Natural killer cell (primary cell): ENCODE data around the gene BRD4. TPM values are rescaled to one million over a fixed set of nuclear protein-coding genes. Genes with fewer than 3 reads are reported as not detected.

Experiments
- ATAC-seq, 3 donors: fragments of 150-1000 bp in 2 of 3; fragments of 200-7000 bp in 1 of 3; cut with Tn5 transposase; 1 replicate in 1 of 3; 2 replicates in 2 of 3; pipeline ENCODE4 v1.10.0; 2021; ENCODE audit warnings: mild to moderate bottlenecking in 2 of 3, moderate library complexity in 2 of 3
- DNase-seq, 2 donors: peaks; one replicate each; pipeline versions ENCODE4 v3.0.0 to v3.0.0-alpha.2; 2013 to 2021; ENCODE audit warnings: mixed read lengths in 1 of 2
- H3K27ac ChIP-seq: one replicate; pipeline ENCODE4 v1.5.1; 2013; ENCODE audit warnings: mild to moderate bottlenecking, low read length
- H3K27me3 ChIP-seq: one replicate; pipeline ENCODE4 v1.6.1; 2013; ENCODE audit warnings: low read length; ENCODE audit not compliant: control insufficient read depth, insufficient read depth
- H3K36me3 ChIP-seq: one replicate; pipeline ENCODE4 v1.6.1; 2013; ENCODE audit warnings: low read length; ENCODE audit not compliant: control insufficient read depth, insufficient read depth
- H3K4me1 ChIP-seq: one replicate; pipeline ENCODE4 v1.6.1; 2013; ENCODE audit warnings: low read length; ENCODE audit not compliant: control insufficient read depth, insufficient read depth
- H3K4me3 ChIP-seq: one replicate; pipeline ENCODE4 v1.5.1; 2013; ENCODE audit warnings: low read length
- H3K9me3 ChIP-seq: one replicate; pipeline ENCODE4 v1.6.1; 2013; ENCODE audit warnings: low read length; ENCODE audit not compliant: control insufficient read depth, insufficient read depth
- H3K27ac Mint-ChIP-seq, 2 donors: one replicate each; pipeline ENCODE4 v1.8.0; 2022; ENCODE audit warnings: mild to moderate bottlenecking in 2 of 2, mixed read lengths in 2 of 2, moderate library complexity in 1 of 2
- H3K27me3 Mint-ChIP-seq, 2 donors: one replicate each; pipeline ENCODE4 v1.8.0; 2022; ENCODE audit warnings: low read depth in 2 of 2, mixed read lengths in 2 of 2
- H3K36me3 Mint-ChIP-seq: one replicate; pipeline ENCODE4 v1.8.0; 2022; ENCODE audit warnings: mixed read lengths
- H3K4me1 Mint-ChIP-seq, 2 donors: one replicate each; pipeline ENCODE4 v1.8.0; 2022; ENCODE audit warnings: mixed read lengths in 2 of 2
- H3K4me3 Mint-ChIP-seq: one replicate; pipeline ENCODE4 v1.8.0; 2022; ENCODE audit warnings: mild to moderate bottlenecking, moderate library complexity, mixed read lengths
- H3K9me3 Mint-ChIP-seq, 2 donors: one replicate each; pipeline ENCODE4 v1.8.0; 2022; ENCODE audit warnings: mixed read lengths in 2 of 2
- WGBS: methylation state at CpG from one replicate; pipeline ENCODE4 v1.1.7; 2013; ENCODE audit warnings: missing lambda C conversion rate; ENCODE audit not compliant: insufficient coverage; 5-methylcytosine and 5-hydroxymethylcytosine counted together
- intact Hi-C: fragments of 100-400 bp; cut with micrococcal nuclease; formaldehyde crosslinking; loops from one replicate; pipeline ENCODE4 v1.14.2; 2022
- total RNA-seq, 4 donors: library from RNA; stranded (reverse); fragments of 120-200 nt in 1 of 4; gene quantifications; one replicate each; pipeline versions ENCODE4 v1.2.3 to v1.2.4, GENCODE V29; 2013 to 2022
- TF ChIP-seq, protein P1 (sequence below): fragments of 200-600 bp; IDR thresholded peaks from one replicate; pipeline ENCODE4 v1.8.0; 2022; ENCODE audit warnings: antibody characterized with exemption

BRD4 gene
- total RNA-seq, 3 donors from 2014 or later (not counting 1 experiment from before 2014, with no cell fraction given) = 91.9 to 116 (median 98.3) TPM

DNA sequence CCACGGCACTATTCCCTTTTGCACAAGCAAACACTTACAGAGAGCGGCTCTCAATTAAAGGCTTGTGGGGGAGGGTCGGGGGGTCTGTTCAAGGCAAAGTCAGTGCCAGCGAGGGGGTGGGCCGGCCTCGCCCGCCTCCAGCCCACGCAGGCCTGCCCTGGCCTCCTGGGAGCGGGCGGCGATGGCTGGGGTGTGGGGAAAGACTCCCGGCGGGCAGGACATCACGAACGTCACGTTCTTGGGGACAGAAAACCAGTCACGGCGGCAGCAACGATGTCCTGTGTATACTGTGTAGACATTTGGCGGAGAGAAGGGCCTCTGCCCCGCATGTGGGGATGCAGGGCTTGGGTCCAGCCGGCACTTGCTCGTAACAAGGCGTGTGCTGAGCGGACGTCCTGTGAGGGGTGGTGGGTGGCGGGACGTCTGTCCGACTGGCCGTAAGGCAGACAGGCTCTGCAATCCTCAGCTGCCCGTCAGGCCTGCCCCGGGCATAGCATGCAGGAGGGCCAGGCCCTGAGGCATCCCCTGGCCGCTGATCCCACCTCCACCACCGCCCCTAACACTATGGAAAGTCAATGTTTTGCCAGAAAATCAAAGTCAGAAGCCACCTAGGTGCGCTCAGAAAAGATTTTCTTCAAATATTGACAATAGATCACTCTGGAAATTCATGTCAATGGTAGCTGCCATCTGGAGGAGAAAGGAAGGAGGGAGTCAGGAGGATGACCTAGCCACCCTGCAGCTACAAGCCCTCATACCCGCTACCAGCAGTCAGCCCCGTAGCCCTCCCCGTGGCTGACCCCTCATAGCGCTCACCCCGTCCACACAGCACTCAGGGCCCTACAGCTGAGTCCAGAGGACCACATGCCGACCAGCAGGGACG, 94.3 kb downstream of the BRD4 start:
- H3K4me3 ChIP-seq = no peak overlapping the region
- Mint-ChIP-seq H3K27me3 (peaks cover 0 to 5% of the 10 kb centered on the region in 2 donors), H3K36me3 (peaks cover 13% of the 10 kb centered on the region), H3K9me3 (no peaks in the 10 kb centered on the region), H3K4me3 (no peak overlapping the region), H3K27ac (no peak overlapping the region), H3K4me1 (peaks cover 0 to 9% of the 10 kb centered on the region in 2 donors)
- WGBS = 97% methylated on average over 42 of the region's 42 CpGs
- no peaks in the 10 kb centered on the region for H3K9me3 ChIP-seq
- no peak overlapping the region for H3K27ac ChIP-seq
- peaks cover 54% of the 10 kb centered on the region for H3K36me3 ChIP-seq
- H3K4me1 ChIP-seq = peaks cover 6% of the 10 kb centered on the region
- intact Hi-C loops = no loop called here
- TF ChIP-seq, protein P1, sequence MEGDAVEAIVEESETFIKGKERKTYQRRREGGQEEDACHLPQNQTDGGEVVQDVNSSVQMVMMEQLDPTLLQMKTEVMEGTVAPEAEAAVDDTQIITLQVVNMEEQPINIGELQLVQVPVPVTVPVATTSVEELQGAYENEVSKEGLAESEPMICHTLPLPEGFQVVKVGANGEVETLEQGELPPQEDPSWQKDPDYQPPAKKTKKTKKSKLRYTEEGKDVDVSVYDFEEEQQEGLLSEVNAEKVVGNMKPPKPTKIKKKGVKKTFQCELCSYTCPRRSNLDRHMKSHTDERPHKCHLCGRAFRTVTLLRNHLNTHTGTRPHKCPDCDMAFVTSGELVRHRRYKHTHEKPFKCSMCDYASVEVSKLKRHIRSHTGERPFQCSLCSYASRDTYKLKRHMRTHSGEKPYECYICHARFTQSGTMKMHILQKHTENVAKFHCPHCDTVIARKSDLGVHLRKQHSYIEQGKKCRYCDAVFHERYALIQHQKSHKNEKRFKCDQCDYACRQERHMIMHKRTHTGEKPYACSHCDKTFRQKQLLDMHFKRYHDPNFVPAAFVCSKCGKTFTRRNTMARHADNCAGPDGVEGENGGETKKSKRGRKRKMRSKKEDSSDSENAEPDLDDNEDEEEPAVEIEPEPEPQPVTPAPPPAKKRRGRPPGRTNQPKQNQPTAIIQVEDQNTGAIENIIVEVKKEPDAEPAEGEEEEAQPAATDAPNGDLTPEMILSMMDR = no peak
- ATAC-seq (no peak), DNase-seq (no peak)
- H3K27me3 ChIP-seq = no peaks in the 10 kb centered on the region

- DNase-seq (no peak), ATAC-seq (no peak)
- peaks cover 16% of the 10 kb centered on the region for H3K4me1 ChIP-seq
- Mint-ChIP-seq H3K9me3 (no peaks in the 10 kb centered on the region), H3K27ac (peak overlapping the region in 1 of 2 donors; percentile 26), H3K36me3 (peaks cover 13% of the 10 kb centered on the region), H3K4me1 (peaks cover 0 to 19% of the 10 kb centered on the region in 2 donors), H3K27me3 (peaks cover 0 to 9% of the 10 kb centered on the region in 2 donors), H3K4me3 (no peak overlapping the region)
- TF ChIP-seq, protein P1 = no peak
- H3K4me3 ChIP-seq = no peak overlapping the region
- 96% methylated on average over 8 of the region's 9 CpGs for WGBS
- peaks cover 8% of the 10 kb centered on the region for H3K27me3 ChIP-seq
- H3K9me3 ChIP-seq = no peaks in the 10 kb centered on the region
- H3K27ac ChIP-seq = no peak overlapping the region
- intact Hi-C loops = no loop called here
- H3K36me3 ChIP-seq = peaks cover 47% of the 10 kb centered on the region
These were observed 95.5 kb downstream of the BRD4 start for GRCh38 chr19:15236886-15237285.

- peaks cover 13% of the 10 kb centered on the region for H3K36me3 Mint-ChIP-seq
- peaks cover 41% of the 10 kb centered on the region for H3K36me3 ChIP-seq
- peak overlapping the region; percentile 14 to 26 for H3K27ac Mint-ChIP-seq
- no peak overlapping the region for H3K27ac ChIP-seq
- H3K9me3 ChIP-seq = no peaks in the 10 kb centered on the region
- DNase-seq (no peak), ATAC-seq (no peak)
- peaks cover 3 to 15% of the 10 kb centered on the region in 2 donors for H3K27me3 Mint-ChIP-seq
- H3K9me3 Mint-ChIP-seq = no peaks in the 10 kb centered on the region
- 100% methylated on average over 2 of the region's 2 CpGs for WGBS
- no peak overlapping the region for H3K4me3 ChIP-seq
- peaks cover 0 to 19% of the 10 kb centered on the region in 2 donors for H3K4me1 Mint-ChIP-seq
- intact Hi-C loops = no loop called here
- H3K4me3 Mint-ChIP-seq = no peak overlapping the region
- peaks cover 12% of the 10 kb centered on the region for H3K27me3 ChIP-seq
- TF ChIP-seq, protein P1 = no peak
- H3K4me1 ChIP-seq = peaks cover 21% of the 10 kb centered on the region
These were observed 96.6 kb downstream of the BRD4 start for GRCh38 chr19:15235781-15236180.
